ENCODE results near the gene COPB1.

Gene COPB1

DNA sequence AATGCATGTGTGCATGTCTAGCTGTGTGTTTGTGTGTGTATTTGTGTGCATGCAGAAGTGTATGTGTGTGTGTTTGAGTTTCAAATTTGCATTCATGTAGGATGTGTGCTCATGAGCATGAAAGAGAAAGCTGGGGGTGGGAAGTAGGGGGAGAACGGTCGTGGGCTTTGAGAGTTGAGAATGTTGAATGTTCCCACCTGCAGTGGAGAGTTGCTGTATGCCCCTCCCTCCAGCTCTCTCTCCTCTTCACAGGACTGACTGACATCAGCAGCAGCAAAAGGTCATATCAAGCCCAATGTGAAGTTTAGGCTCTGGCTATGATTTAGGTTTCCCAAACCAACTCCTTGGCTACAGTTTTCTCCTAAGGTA lies 76.8 kb downstream of the COPB1 start:
- DNase-seq = no peak

DNA sequence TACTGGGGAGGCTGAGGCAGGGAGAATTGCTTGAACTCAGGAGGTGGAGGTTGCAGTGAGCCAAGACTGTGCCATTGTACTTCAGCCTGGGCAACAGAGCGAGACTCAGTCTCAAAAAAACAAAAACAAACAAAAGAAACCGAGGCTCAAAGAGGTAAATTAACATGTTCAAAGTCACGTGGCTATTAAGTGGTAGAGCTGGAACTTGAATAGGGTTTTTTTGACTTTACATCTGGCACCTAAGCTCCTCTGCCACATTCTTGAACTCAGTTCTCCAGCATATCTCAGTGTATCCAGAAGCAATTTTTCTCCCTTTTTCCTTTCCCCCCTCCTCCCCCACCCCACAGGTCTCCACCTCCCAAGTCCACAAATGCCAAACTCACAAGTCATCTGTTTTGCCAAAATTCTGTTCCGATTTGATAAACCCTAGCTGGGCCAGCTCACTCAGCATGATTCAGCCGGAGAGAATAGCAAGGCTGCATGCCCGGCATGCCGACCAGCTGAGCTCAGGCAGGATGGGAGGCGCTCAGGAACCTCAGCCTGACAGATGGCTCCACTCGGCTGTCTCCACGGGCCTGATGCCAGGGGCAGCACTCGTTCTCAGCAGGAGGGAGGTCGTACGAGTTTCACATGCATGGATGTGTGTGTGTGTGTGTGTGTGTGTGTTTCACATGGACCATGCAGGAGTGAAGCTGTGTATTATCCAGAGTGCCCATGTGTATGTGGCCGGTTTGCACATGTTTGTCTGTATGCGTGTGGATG lies 77.4 kb downstream of the COPB1 start:
- no peak for DNase-seq

DNA sequence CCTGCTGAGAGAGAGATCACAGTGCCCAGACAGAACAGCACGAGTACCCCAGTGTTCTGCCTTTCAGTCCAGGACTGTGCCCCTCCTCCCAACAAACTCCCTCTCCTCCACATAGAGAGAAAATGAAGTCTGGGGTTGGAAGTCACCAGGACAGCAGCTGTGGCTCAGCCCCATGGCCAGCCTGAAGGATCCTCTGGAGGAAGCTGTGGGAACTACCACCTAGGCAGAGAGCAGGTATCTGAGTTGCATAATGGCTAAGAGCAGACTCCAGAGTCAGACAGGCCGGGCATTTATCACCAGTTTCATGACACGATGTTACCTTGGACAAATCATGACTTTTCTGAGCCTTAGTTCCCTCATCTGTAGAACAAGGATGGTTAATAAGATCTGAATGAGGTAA lies 79.4 kb downstream of the COPB1 start:
- no peak for DNase-seq

GRCh38 chr11:14418801-14419417 lies 80.7 kb downstream of the COPB1 start:
- DNase-seq = no peak

DNA sequence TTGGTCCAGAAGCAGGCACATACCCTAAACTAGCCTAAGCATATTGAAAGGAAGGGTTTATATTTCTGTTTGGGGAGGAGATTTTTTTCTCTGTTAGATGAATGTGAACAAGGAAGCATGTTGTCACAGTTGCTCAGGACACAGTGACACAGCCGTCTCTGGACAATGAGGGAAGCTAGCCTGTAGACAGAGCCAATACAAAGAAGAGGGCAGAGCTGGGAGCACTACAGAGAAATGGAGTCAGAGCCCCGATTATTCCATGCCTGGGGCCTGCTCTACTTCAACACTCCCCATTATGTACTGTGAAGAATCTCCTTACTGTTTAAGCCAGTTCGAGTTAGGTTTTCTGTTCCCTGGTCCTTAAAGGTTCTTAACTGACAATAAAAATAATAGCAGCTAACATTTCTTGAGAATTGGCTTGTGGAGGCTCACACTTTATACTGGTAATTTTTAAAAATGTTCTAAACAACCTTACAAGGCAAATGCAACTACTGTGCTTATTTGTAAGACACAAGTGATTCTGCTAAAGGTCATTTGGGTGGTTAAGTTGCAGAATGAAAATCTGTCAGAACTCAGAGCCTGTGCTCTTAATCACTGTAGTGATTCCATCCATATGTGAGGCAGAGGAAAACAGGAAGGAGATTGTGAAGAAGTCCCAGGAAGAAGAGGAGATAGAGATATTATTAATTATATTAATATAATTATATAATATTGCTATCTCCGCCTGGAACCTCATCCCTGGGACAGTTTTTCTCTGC lies 81.8 kb downstream of the COPB1 start:
- DNase-seq = no peak

GRCh38 chr11:14417186-14417585 lies 82.4 kb downstream of the COPB1 start:
- DNase-seq = no peak

DNA sequence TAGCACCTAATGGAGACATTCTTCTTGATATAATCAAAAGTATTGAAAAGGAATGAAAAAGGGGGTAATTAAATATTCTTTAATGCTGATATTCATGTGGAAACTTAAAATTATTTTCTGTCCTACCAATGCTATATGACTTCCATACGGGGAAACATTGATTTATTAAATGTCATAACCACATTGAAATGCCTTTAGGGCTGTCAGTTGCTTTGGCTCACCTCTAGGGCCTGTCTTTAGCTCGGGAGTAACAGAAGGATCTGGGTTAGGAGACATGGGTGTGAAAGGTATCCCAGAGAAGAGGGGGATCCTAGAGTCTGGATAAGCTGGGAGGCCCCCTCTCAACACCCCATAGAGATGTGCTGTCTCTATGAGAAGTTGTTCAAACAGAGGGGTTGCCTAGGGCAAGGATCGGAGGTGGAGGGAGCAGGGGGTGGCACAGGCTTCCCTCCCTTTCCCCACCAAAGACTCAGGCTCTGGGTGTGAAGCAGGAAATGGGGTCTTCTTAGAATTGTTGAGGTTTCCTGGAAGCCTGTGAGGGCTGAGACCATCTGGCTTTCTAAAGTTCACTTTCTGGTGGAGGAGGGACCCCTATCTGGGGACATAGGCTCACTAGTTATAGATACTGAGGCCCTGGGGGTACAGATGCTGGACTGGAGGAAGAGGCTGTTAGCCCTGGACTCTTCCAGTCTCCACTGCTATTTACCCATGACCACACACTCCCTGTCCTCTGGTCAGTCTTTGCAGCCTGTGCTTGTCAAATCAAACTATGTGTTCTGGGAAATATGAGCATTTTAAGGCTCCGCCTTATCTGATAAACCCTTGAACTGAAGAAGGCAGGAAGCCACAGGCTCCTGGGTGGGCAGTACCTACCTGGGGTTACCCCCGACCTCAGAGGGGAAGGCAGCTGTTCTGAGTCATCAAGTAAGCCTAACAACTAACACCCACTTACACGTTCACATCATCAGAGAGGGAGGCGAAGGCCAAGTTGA lies 84.8 kb downstream of the COPB1 start:
- DNase-seq = peak; percentile 77

DNA sequence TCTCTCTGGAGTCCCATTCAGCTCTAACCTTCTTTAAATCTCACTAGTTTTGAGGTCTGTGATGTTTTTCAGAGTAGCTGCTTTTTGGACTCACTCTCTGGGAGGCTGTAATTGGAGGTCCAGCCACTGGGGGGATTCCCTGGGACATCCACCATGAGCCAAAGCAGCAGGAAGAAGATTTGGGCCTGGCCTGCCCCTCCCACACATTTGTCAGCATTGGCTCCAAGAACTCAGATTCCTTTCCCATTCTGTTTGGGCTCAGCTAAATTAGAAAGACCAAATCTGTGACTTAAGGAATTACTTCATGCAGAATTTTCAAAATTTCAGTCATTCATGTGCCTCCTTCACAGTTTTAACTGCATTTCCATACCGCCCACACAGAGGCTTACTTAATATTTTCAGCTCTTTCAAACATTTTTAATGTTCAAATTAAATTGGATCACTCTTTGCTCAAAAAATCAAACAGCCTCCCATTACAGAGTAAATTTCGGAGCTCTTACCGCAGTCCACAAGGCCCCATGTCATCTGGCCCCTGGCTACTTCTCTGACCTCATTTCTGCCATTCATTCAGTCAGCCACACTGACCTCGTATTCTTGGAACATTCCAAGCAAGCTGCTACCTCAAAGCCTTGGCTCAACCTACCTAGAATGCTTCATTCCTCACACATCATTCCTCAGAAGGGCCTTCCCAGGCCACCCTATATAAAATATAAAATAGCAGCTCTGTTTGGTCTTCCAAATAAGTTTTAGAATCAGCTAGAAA lies 86.1 kb downstream of the COPB1 start:
- DNase-seq = no peak

DNA sequence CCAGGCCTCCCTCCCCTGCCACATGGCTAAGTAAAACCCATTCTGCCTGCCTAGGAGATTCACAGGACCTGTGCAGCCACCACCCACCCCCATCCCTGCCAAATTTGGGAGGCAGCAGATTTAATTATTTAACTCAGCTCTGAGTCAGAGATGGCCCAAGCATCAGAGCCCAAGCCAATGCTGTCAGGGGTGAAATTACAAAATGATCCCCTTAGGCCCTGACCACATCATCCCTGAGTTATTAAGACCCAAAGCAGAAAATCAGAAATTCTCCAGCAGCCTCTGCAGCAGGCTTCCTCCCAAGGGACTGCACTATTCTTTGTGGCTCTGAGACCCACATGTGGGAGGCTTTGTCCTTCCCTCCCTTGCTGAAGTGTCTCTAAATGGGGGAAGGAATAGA lies 87.8 kb downstream of the COPB1 start:
- DNase-seq = no peak

DNA sequence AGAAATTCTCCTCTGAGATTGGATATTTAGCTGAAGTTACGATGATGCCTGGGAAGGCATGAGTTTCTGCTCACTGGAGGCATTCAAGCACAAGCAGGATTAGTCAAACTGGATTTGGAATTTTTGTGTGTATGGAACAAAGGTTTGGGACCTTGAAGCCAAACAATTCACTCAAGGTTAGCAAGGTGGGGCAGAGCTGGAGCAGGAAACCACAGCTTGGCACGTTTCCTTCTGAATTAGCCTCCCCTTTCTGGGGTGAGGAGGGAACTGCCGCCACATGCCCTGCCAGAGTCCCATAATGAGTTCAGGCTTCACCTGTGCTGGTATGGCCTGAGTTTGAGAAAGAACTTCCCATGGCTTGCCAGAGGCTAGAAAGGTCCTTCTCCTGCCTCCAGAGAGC lies 89.7 kb downstream of the COPB1 start:
- no peak for DNase-seq

- DNase-seq = no peak
These were observed 91.0 kb downstream of the COPB1 start for GRCh38 chr11:14408612-14409011.

Measured in CD4-positive, alpha-beta T cell treated with Interleukin-12 subunit alpha and Interleukin-12 subunit beta, for 1 hour (primary cell).